ENCODE data around the gene TRIB2. TPM values are rescaled to one million over a fixed set of nuclear protein-coding genes. Genes with fewer than 3 reads are reported as not detected.

TRIB2 gene
- total and polyA plus RNA-seq, 2 donors (not counting 3 experiments of a cell fraction or from before 2014, with no cell fraction given): 15.8 to 20.5 TPM

DNA sequence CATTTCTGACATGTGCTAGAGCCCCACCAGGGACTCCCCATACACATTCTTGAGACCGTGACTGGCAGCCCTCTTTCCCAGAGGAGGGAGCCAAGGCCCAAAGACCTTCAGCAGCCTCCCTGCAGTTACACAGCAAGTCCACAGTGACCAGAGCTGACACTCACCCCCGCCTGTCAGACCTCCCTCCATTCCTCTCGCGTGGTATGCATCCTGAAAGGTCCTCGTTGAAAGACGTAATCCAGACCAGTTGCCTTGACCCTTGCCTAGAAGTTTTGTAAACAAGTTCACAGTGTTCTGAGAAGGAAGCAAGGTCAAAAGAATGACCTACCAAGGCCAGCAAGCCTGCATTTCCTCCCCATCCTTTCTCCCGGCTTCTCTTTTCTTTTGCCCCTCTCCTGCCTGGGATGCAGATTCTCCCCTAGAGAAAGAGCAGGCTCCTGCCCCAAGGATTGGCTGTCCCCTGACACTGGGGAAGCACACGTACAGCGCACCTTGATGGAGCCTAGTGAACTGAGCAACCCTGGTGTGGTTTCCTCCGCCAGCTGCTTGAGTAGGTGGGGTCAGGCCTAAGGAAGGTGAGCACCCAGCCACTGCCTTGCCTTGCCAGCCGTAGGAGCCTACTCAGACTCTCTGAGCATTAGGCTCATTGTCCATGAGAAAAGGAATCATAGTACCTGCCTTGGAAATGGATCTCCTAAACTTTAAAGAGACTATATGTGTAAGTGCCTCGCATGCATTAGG, 18.3 kb downstream of the TRIB2 start:
- dilution Hi-C loops (cut with MboI; ENCODE audit: extremely low pct_ligation_motif_present, low sequenced_read_pairs) (no loop called here), intact Hi-C loops (cut with micrococcal nuclease) (no loop called here)
- CTCF ChIA-PET: interaction anchor here (1.3 kb wide), 1 partner anchor 272 kb away, joined by 3 read pairs; no protein-coding TSS in a partner anchor
- Histone ChIP-seq H3K79me2 (ENCODE audit: control insufficient read depth, insufficient read depth, low read length) (no peaks in the 10 kb centered on the region), H3K4me2 (ENCODE audit: insufficient read depth, low read length) (no peak overlapping the region), H3K36me3 (ENCODE audit: control insufficient read depth in 2 of 2, extremely low read depth in 1 of 2, insufficient read depth in 2 of 2, low read length in 2 of 2) (peaks cover 0 to 12% of the 10 kb centered on the region in 2 experiments), H3K9me1 (replicated peaks; ENCODE audit: control insufficient read depth, extremely low read depth, insufficient read depth, low read length) (no peaks in the 10 kb centered on the region), H2AFZ (ENCODE audit: low read depth, low read length) (no peak overlapping the region), H3K9me3 (replicated peaks; ENCODE audit: control insufficient read depth, insufficient read depth, low read length) (no peaks in the 10 kb centered on the region), H4K20me1 (replicated peaks; ENCODE audit: control insufficient read depth, extremely low read depth, insufficient read depth, low read length) (no peaks in the 10 kb centered on the region), H3K4me1 (ENCODE audit: control insufficient read depth, extremely low read depth, insufficient read depth, low read length) (peaks cover 2% of the 10 kb centered on the region), H3K27me3 (ENCODE audit: control insufficient read depth in 2 of 2, insufficient read depth in 2 of 2, low read length in 2 of 2) (no peaks in the 10 kb centered on the region), H3K4me3 (replicated peaks in 1 of 3; ENCODE audit: insufficient read depth in 1 of 3, low read depth in 1 of 3, low read length in 3 of 3) (no peak overlapping the region), H3K9ac (replicated peaks; ENCODE audit: extremely low read depth, insufficient read depth, low read length) (no peak overlapping the region), H3K27ac (ENCODE audit: insufficient read depth, low read depth, low read length) (no peak overlapping the region)
- DNase-seq (ENCODE audit: low read depth, low spot score) (no peak), FAIRE-seq (no peak)
- TF ChIP-seq, protein P1, sequence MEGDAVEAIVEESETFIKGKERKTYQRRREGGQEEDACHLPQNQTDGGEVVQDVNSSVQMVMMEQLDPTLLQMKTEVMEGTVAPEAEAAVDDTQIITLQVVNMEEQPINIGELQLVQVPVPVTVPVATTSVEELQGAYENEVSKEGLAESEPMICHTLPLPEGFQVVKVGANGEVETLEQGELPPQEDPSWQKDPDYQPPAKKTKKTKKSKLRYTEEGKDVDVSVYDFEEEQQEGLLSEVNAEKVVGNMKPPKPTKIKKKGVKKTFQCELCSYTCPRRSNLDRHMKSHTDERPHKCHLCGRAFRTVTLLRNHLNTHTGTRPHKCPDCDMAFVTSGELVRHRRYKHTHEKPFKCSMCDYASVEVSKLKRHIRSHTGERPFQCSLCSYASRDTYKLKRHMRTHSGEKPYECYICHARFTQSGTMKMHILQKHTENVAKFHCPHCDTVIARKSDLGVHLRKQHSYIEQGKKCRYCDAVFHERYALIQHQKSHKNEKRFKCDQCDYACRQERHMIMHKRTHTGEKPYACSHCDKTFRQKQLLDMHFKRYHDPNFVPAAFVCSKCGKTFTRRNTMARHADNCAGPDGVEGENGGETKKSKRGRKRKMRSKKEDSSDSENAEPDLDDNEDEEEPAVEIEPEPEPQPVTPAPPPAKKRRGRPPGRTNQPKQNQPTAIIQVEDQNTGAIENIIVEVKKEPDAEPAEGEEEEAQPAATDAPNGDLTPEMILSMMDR (IDR thresholded peaks at IDR 0.05; ENCODE audit: extremely low read depth in 1 of 2, insufficient read depth in 1 of 2, low read depth in 1 of 2, low read length in 2 of 2): no peak
- TF ChIP-seq MYC (IDR thresholded peaks at IDR 0.05; ENCODE audit: low read depth, low read length) (no peak), POLR2A (IDR thresholded peaks at IDR 0.05; ENCODE audit: low read depth, low read length) (no peak), GATA2 (IDR thresholded peaks at IDR 0.05; ENCODE audit: insufficient read depth, insufficient read length, low read depth, low read length) (no peak), JUN (IDR thresholded peaks at IDR 0.05; ENCODE audit: borderline replicate concordance, insufficient read depth, insufficient read length, low read depth) (no peak), FOS (IDR thresholded peaks at IDR 0.05; ENCODE audit: borderline replicate concordance, insufficient read depth, low read length) (no peak), POLR2AphosphoS5 (IDR thresholded peaks at IDR 0.05; ENCODE audit: insufficient read depth, low read depth, low read length) (no peak), EZH2 (IDR thresholded peaks at IDR 0.05; ENCODE audit: borderline replicate concordance, low read depth, low read length, severe bottlenecking) (no peak)
- TF ChIP-seq, protein P2, sequence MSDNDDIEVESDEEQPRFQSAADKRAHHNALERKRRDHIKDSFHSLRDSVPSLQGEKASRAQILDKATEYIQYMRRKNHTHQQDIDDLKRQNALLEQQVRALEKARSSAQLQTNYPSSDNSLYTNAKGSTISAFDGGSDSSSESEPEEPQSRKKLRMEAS (IDR thresholded peaks at IDR 0.05; ENCODE audit: insufficient read depth, insufficient read length): no peak
- BruUV-seq (replicated peaks): no TSS peak
- POLR2A ChIA-PET: no interaction called here
